ENCODE measurements around the gene AQP1. TPM values are rescaled to one million over a fixed set of nuclear protein-coding genes. Genes with fewer than 3 reads are reported as not detected.

The AQP1 gene
- total RNA-seq, 5 donors from 2014 or later (not counting 1 experiment from before 2014, with no cell fraction given): 0.13 to 1.9 (median 0.79) TPM

DNA sequence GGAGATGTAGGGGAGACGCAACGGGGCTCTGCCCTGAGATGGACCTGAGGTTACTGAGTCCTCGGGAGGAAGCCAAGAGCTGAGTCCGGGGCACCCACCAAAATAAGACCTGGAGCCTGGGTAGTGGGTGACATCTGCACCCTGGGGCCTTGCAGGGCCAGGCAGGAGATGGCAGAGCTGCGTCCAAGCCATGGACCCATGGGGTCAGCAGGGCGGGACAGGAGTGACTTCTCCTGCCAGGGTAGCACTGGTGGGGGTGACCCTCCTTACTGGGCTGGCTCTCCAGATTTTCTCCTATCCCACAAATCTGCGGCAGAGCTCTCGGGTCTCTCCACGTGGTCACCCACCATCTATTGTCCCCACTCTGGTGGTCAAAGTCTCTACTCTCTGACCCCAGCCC lies 54.2 kb downstream of the AQP1 start:
- Histone ChIP-seq H3K27ac (ENCODE audit: low read length) (no peak overlapping the region), H3K4me3 (ENCODE audit: control insufficient read depth in 1 of 2, extremely low read depth in 1 of 2, low read length in 1 of 2) (no peak overlapping the region), H3K36me3 (ENCODE audit: control insufficient read depth in 2 of 2, extremely low read depth in 1 of 2, insufficient read depth in 1 of 2, low read length in 1 of 2) (no peaks in the 10 kb centered on the region), H3K9me3 (no peaks in the 10 kb centered on the region), H3K4me1 (ENCODE audit: control insufficient read depth in 1 of 2, extremely low read depth in 1 of 2, insufficient read depth in 2 of 2, low read length in 2 of 2) (no peaks in the 10 kb centered on the region), H3K27me3 (replicated peaks in 1 of 2; ENCODE audit: control insufficient read depth in 2 of 2, extremely low read depth in 1 of 2, insufficient read depth in 2 of 2, low read length in 1 of 2) (peaks cover 0 to 17% of the 10 kb centered on the region in 2 experiments)
- no peaks in the 10 kb centered on the region for H3K9me3 Mint-ChIP-seq
- H3K27me3 Mint-ChIP-seq: peaks cover 13 to 16% of the 10 kb centered on the region in 2 donors
- 78% methylated on average over 8 of the region's 9 CpGs for WGBS (ENCODE audit: insufficient coverage)
- POLR2A ChIA-PET: no interaction called here
- no peaks in the 10 kb centered on the region for H3K4me1 Mint-ChIP-seq
- no peak for DNase-seq
- CTCF ChIA-PET: no interaction called here
- no peaks in the 10 kb centered on the region for H3K36me3 Mint-ChIP-seq
- H3K4me3 Mint-ChIP-seq: no peak overlapping the region
- no peak for ATAC-seq (replicated peaks in 1 of 4)
- H3K27ac Mint-ChIP-seq: no peak overlapping the region

DNA sequence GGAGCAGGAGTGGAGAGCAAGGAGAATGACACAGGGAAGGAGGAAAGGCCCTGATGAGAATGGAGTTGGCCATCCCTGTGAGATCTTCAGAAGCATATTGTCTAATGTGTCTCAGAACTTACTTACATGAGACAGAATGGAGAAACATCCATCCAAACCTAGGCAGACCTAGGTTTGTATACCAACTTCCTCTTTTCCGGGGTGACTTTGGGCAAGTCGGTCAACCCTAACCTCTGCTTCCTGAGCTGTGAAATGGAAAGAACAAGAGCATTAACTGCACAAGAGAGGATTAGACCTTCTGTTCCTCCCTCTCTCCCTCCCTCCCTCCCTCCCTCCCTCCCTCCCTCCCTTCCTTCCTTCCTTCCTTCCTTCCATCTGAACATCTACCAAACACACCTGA lies 56.6 kb downstream of the AQP1 start:
- H3K9me3 Mint-ChIP-seq: no peaks in the 10 kb centered on the region
- no peak overlapping the region for H3K4me3 ChIP-seq (ENCODE audit: control insufficient read depth in 1 of 2, extremely low read depth in 1 of 2, low read length in 1 of 2)
- no peaks in the 10 kb centered on the region for H3K36me3 ChIP-seq (ENCODE audit: control insufficient read depth in 2 of 2, extremely low read depth in 1 of 2, insufficient read depth in 1 of 2, low read length in 1 of 2)
- no peaks in the 10 kb centered on the region for H3K4me1 ChIP-seq (ENCODE audit: control insufficient read depth in 1 of 2, extremely low read depth in 1 of 2, insufficient read depth in 2 of 2, low read length in 2 of 2)
- no peak for DNase-seq
- no peaks in the 10 kb centered on the region for H3K4me1 Mint-ChIP-seq
- H3K4me3 Mint-ChIP-seq: no peak overlapping the region
- no peaks in the 10 kb centered on the region for H3K36me3 Mint-ChIP-seq
- no peak for ATAC-seq (replicated peaks in 1 of 4)
- ChIA-PET POLR2A (no interaction called here), CTCF (no interaction called here)
- H3K9me3 ChIP-seq: no peaks in the 10 kb centered on the region
- H3K27ac Mint-ChIP-seq: no peak overlapping the region
- H3K27me3 Mint-ChIP-seq: peaks cover 30 to 31% of the 10 kb centered on the region in 2 donors
- H3K27me3 ChIP-seq (replicated peaks in 1 of 2; ENCODE audit: control insufficient read depth in 2 of 2, extremely low read depth in 1 of 2, insufficient read depth in 2 of 2, low read length in 1 of 2): peaks cover 0 to 31% of the 10 kb centered on the region in 2 experiments
- WGBS (ENCODE audit: insufficient coverage): no CpG with 5 or more reads among the region's 2 CpGs
- H3K27ac ChIP-seq (ENCODE audit: low read length): no peak overlapping the region

DNA sequence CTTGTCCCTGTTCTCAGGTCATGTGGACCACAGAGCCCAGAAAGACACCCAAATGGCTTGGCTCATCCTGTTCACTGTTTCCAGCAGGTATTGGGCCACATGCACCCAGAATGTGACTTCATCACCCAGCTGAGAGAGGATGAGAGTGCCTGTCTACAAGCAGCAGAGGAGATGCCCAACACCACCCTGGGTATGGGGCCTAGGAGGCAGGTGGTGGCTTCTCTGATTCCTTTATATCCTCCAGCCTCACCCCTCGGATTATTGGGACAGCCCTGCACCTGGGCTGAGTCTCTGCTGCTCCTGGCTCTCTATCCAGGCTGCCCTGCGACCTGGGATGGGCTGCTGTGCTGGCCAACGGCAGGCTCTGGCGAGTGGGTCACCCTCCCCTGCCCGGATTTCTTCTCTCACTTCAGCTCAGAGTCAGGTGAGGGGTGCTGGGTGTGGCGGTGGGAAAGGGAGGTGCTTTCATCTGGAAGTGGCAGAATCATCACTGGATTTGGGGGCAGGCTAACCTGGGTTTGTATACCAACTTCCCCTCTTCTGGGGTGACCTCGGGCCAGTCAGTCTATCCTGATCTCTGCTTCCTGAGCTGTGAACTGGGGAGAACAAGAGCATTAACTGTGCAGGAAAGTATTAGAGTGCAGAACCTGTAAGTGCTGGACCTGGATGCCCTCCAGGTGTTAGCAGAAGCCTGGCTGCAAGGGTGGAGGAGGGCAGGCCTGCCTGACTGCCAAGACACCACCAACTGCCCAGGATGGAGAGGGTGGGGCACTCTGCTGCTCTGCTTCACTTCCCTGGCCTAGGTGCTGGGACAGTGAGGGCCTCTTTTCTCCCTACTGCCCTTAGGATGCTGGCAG lies 57.3 kb downstream of the AQP1 start:
- CTCF ChIA-PET: no interaction called here
- WGBS (ENCODE audit: insufficient coverage): 64% methylated on average over 3 of the region's 7 CpGs

DNA sequence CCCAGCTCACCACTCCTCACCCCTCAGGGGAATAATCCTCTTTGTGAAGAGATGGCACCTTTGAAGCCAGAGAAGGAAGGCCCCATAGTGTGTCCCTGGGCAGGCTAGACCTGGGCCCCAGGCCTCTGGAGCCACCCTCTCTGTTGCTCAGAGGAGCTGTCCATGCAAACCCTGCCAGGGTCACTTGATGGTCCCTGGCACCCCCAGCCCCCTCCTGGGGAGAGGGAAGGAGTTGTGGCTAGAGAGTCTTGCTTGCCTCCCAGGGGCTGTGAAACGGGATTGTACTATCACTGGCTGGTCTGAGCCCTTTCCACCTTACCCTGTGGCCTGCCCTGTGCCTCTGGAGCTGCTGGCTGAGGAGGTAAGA lies 57.9 kb downstream of the AQP1 start:
- WGBS (ENCODE audit: insufficient coverage): 50% methylated on average over 1 of the region's 1 CpG
- no peak for DNase-seq
- H3K27ac ChIP-seq (ENCODE audit: low read length): no peak overlapping the region
- H3K9me3 Mint-ChIP-seq: no peaks in the 10 kb centered on the region
- no peaks in the 10 kb centered on the region for H3K4me1 ChIP-seq (ENCODE audit: control insufficient read depth in 1 of 2, extremely low read depth in 1 of 2, insufficient read depth in 2 of 2, low read length in 2 of 2)
- ChIA-PET POLR2A (no interaction called here), CTCF (no interaction called here)
- no peaks in the 10 kb centered on the region for H3K36me3 ChIP-seq (ENCODE audit: control insufficient read depth in 2 of 2, extremely low read depth in 1 of 2, insufficient read depth in 1 of 2, low read length in 1 of 2)
- H3K4me3 ChIP-seq (ENCODE audit: control insufficient read depth in 1 of 2, extremely low read depth in 1 of 2, low read length in 1 of 2): no peak overlapping the region
- H3K27me3 ChIP-seq (replicated peaks in 1 of 2; ENCODE audit: control insufficient read depth in 2 of 2, extremely low read depth in 1 of 2, insufficient read depth in 2 of 2, low read length in 1 of 2): peaks cover 0 to 26% of the 10 kb centered on the region in 2 experiments
- ATAC-seq (replicated peaks in 1 of 4): no peak
- H3K4me1 Mint-ChIP-seq: no peaks in the 10 kb centered on the region
- no peaks in the 10 kb centered on the region for H3K9me3 ChIP-seq
- peaks cover 28 to 31% of the 10 kb centered on the region in 2 donors for H3K27me3 Mint-ChIP-seq
- H3K4me3 Mint-ChIP-seq: no peak overlapping the region
- no peak overlapping the region for H3K27ac Mint-ChIP-seq
- no peaks in the 10 kb centered on the region for H3K36me3 Mint-ChIP-seq

More for the DNA sequence above, 57.3 kb downstream of the AQP1 start:
- H3K27me3 Mint-ChIP-seq: peaks cover 28% of the 10 kb centered on the region in 2 donors
- POLR2A ChIA-PET: no interaction called here
- ATAC-seq (replicated peaks in 1 of 4): no peak
- no peaks in the 10 kb centered on the region for H3K36me3 Mint-ChIP-seq
- no peak overlapping the region for H3K4me3 Mint-ChIP-seq
- H3K36me3 ChIP-seq (ENCODE audit: control insufficient read depth in 2 of 2, extremely low read depth in 1 of 2, insufficient read depth in 1 of 2, low read length in 1 of 2): no peaks in the 10 kb centered on the region
- peaks cover 0 to 26% of the 10 kb centered on the region in 2 experiments for H3K27me3 ChIP-seq (replicated peaks in 1 of 2; ENCODE audit: control insufficient read depth in 2 of 2, extremely low read depth in 1 of 2, insufficient read depth in 2 of 2, low read length in 1 of 2)
- H3K27ac ChIP-seq (ENCODE audit: low read length): no peak overlapping the region
- H3K4me3 ChIP-seq (ENCODE audit: control insufficient read depth in 1 of 2, extremely low read depth in 1 of 2, low read length in 1 of 2): no peak overlapping the region
- DNase-seq: no peak
- H3K27ac Mint-ChIP-seq: no peak overlapping the region
- no peaks in the 10 kb centered on the region for H3K4me1 Mint-ChIP-seq
- H3K9me3 Mint-ChIP-seq: no peaks in the 10 kb centered on the region
- no peaks in the 10 kb centered on the region for H3K9me3 ChIP-seq
- no peaks in the 10 kb centered on the region for H3K4me1 ChIP-seq (ENCODE audit: control insufficient read depth in 1 of 2, extremely low read depth in 1 of 2, insufficient read depth in 2 of 2, low read length in 2 of 2)

DNA sequence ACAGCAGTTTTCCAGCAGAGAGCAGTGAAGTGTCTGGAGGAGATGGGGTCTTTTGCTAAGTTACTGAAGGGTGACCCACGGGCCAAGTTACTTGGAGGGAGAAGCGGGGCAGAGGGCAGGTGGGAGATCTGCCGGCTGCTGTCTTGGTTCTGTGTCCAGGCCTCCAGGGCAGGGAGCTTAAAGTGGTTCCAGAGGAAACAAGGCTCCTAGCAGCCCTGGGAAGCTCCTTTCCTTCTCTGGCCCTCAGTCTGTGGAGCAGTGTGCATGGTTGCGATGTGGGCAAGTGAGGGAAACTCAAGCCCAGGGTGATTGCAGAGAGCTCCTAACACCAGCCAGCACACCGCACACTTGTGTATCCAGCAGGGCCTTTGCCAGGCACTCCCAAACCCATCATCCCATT lies 58.4 kb downstream of the AQP1 start:
- Mint-ChIP-seq H3K36me3 (no peaks in the 10 kb centered on the region), H3K9me3 (no peaks in the 10 kb centered on the region), H3K27me3 (peaks cover 30 to 31% of the 10 kb centered on the region in 2 donors), H3K27ac (no peak overlapping the region), H3K4me3 (no peak overlapping the region), H3K4me1 (peaks cover 0 to 2% (median 0%) of the 10 kb centered on the region in 3 donors)
- DNase-seq (no peak), ATAC-seq (replicated peaks in 1 of 4) (no peak)
- CTCF ChIA-PET: interaction anchor here in 1 of 2 donors (0.6 to 1.4 kb wide), 2 partner anchors 13 to 206 kb away, joined by 3 read pairs; no protein-coding TSS in a partner anchor
- H3K27ac ChIP-seq (ENCODE audit: low read length): no peak overlapping the region
- no peaks in the 10 kb centered on the region for H3K9me3 ChIP-seq
- no peaks in the 10 kb centered on the region for H3K36me3 ChIP-seq (ENCODE audit: control insufficient read depth in 2 of 2, extremely low read depth in 1 of 2, insufficient read depth in 1 of 2, low read length in 1 of 2)
- H3K27me3 ChIP-seq (replicated peaks in 1 of 2; ENCODE audit: control insufficient read depth in 2 of 2, extremely low read depth in 1 of 2, insufficient read depth in 2 of 2, low read length in 1 of 2): peaks cover 0 to 28% of the 10 kb centered on the region in 2 experiments
- POLR2A ChIA-PET: no interaction called here
- WGBS (ENCODE audit: insufficient coverage): 86% methylated on average over 4 of the region's 5 CpGs
- no peak overlapping the region for H3K4me3 ChIP-seq (ENCODE audit: control insufficient read depth in 1 of 2, extremely low read depth in 1 of 2, low read length in 1 of 2)
- no peaks in the 10 kb centered on the region for H3K4me1 ChIP-seq (ENCODE audit: control insufficient read depth in 1 of 2, extremely low read depth in 1 of 2, insufficient read depth in 2 of 2, low read length in 2 of 2)

DNA sequence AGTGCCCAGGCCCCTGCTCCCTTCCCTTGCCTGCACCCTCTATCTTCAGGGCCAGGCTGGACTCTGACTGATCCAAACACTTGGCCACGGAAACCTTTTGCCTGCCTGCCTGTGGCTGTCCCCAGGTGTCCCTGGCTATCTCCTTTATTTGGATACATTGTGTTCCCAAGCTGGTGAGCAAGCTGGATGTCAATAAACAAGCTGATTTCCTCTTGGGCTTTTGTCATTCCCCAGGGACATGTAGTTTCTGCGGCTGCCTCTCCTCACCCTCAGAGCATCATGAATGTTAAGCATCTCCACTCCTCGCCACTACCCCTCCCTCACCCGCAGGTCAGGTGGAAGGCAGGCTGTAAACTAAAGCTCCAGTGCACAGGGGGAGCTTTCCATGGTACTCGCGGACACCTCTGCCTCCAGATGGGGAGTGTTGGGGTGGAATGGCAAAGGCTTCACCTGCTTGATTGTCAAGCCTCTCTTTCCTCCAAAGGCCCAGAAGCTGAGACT lies 59.0 kb downstream of the AQP1 start:
- no peaks in the 10 kb centered on the region for H3K9me3 ChIP-seq
- no peak overlapping the region for H3K27ac ChIP-seq (ENCODE audit: low read length)
- H3K27me3 ChIP-seq (replicated peaks in 1 of 2; ENCODE audit: control insufficient read depth in 2 of 2, extremely low read depth in 1 of 2, insufficient read depth in 2 of 2, low read length in 1 of 2): peaks cover 0 to 28% of the 10 kb centered on the region in 2 experiments
- ChIA-PET CTCF (interaction anchor here (0.6 to 1.4 kb wide), 4 partner anchors 13 to 206 kb away, joined by 3 read pairs; no protein-coding TSS in a partner anchor), POLR2A (no interaction called here)
- Mint-ChIP-seq H3K36me3 (no peaks in the 10 kb centered on the region), H3K4me3 (no peak overlapping the region), H3K4me1 (peaks cover 0 to 2% (median 0%) of the 10 kb centered on the region in 3 donors), H3K27ac (no peak overlapping the region), H3K9me3 (no peaks in the 10 kb centered on the region), H3K27me3 (peaks cover 30 to 31% of the 10 kb centered on the region in 2 donors)
- no peaks in the 10 kb centered on the region for H3K36me3 ChIP-seq (ENCODE audit: control insufficient read depth in 2 of 2, extremely low read depth in 1 of 2, insufficient read depth in 1 of 2, low read length in 1 of 2)
- WGBS (ENCODE audit: insufficient coverage): 60% methylated on average over 2 of the region's 6 CpGs
- no peak overlapping the region for H3K4me3 ChIP-seq (ENCODE audit: control insufficient read depth in 1 of 2, extremely low read depth in 1 of 2, low read length in 1 of 2)
- DNase-seq (no peak), ATAC-seq (replicated peaks in 1 of 4) (no peak)
- no peaks in the 10 kb centered on the region for H3K4me1 ChIP-seq (ENCODE audit: control insufficient read depth in 1 of 2, extremely low read depth in 1 of 2, insufficient read depth in 2 of 2, low read length in 2 of 2)
